ENCODE measurements around the gene CCM2. TPM values are rescaled to one million over a fixed set of nuclear protein-coding genes. Genes with fewer than 3 reads are reported as not detected.
A peak's percentile ranks its signal among the peaks of the same experiment; 100 is the strongest.

CCM2 gene
- total RNA-seq, 2 experiments from 2014 or later: 134 TPM

GRCh38 chr7:44979481-44980392 is 20.3 kb upstream of the CCM2 start:
- no peak for DNase-seq

GRCh38 chr7:44980393-44981034 is 19.5 kb upstream of the CCM2 start:
- Mint-ChIP-seq H3K9me3 (no peaks in the 10 kb centered on the region), H3K4me1 (peaks cover 77% of the 10 kb centered on the region), H3K4me3 (peak overlapping the region; percentile 98), H3K27ac (peak overlapping the region; percentile 95), H3K36me3 (ENCODE audit: low read depth) (peaks cover 82% of the 10 kb centered on the region), H3K27me3 (no peaks in the 10 kb centered on the region)
- ChIA-PET POLR2A (interaction anchor here (0.6 kb wide), 1 partner anchor 131 kb away, joined by 4 read pairs; the partner anchor contains the start of gene TBRG4), CTCF (interaction anchor here (0.9 to 3.3 kb wide), 9 partner anchors 7 to 340 kb away, joined by 3 to 16 read pairs (median 4); partner anchors contain the start of gene CCM2)
- DNase-seq: peak; percentile 47

More at GRCh38 chr7:44979481-44980392, 20.3 kb upstream of the CCM2 start:
- peak overlapping the region; percentile 98 for H3K4me3 Mint-ChIP-seq
- no peaks in the 10 kb centered on the region for H3K27me3 Mint-ChIP-seq
- ChIA-PET CTCF (interaction anchor here (1.0 to 1.7 kb wide), 11 partner anchors 9 to 156 kb away, joined by 3 to 5 read pairs (median 3); no protein-coding TSS in a partner anchor), POLR2A (interaction anchor here (0.6 kb wide), 1 partner anchor 132 kb away, joined by 4 read pairs; the partner anchor contains the start of gene TBRG4)
- no peaks in the 10 kb centered on the region for H3K9me3 Mint-ChIP-seq
- H3K36me3 Mint-ChIP-seq (ENCODE audit: low read depth): peaks cover 81% of the 10 kb centered on the region
- H3K4me1 Mint-ChIP-seq: peaks cover 75% of the 10 kb centered on the region
- peak overlapping the region; percentile 95 for H3K27ac Mint-ChIP-seq

GRCh38 chr7:44981035-44981706 is 18.8 kb upstream of the CCM2 start:
- no peak for DNase-seq
- POLR2A ChIA-PET: no interaction called here
- CTCF ChIA-PET: interaction anchor here (0.9 to 3.3 kb wide), 9 partner anchors 8 to 341 kb away, joined by 3 to 16 read pairs (median 4); partner anchors contain the start of gene CCM2
- H3K4me1 Mint-ChIP-seq: peaks cover 72% of the 10 kb centered on the region
- H3K4me3 Mint-ChIP-seq: peak overlapping the region; percentile 98
- H3K27ac Mint-ChIP-seq: peak overlapping the region; percentile 95
- H3K9me3 Mint-ChIP-seq: no peaks in the 10 kb centered on the region
- H3K27me3 Mint-ChIP-seq: no peaks in the 10 kb centered on the region
- H3K36me3 Mint-ChIP-seq (ENCODE audit: low read depth): peaks cover 82% of the 10 kb centered on the region

- Mint-ChIP-seq H3K27me3 (no peaks in the 10 kb centered on the region), H3K36me3 (ENCODE audit: low read depth) (peaks cover 70% of the 10 kb centered on the region), H3K9me3 (no peaks in the 10 kb centered on the region), H3K4me1 (peaks cover 76% of the 10 kb centered on the region), H3K27ac (peak overlapping the region; percentile 99), H3K4me3 (no peak overlapping the region)
- POLR2A ChIA-PET: interaction anchor here (0.6 to 1.3 kb wide), 2 partner anchors 9 to 54 kb away, joined by 3 to 5 read pairs; no protein-coding TSS in a partner anchor
- DNase-seq: no peak
- CTCF ChIA-PET: interaction anchor here (1.8 to 3.3 kb wide), 4 partner anchors 9 to 27 kb away, joined by 4 to 16 read pairs (median 10); partner anchors contain the start of gene CCM2
Measured at GRCh38 chr7:44982535-44982923, 17.5 kb upstream of the CCM2 start.

GRCh38 chr7:44982970-44983369 is 17.0 kb upstream of the CCM2 start:
- peak overlapping the region; percentile 99 for H3K27ac Mint-ChIP-seq
- POLR2A ChIA-PET: interaction anchor here (1.3 kb wide), 1 partner anchor 10 kb away, joined by 5 read pairs; no protein-coding TSS in a partner anchor

GRCh38 chr7:44983742-44984477 is 16.1 kb upstream of the CCM2 start:
- POLR2A ChIA-PET: no interaction called here
- Mint-ChIP-seq H3K4me1 (peaks cover 84% of the 10 kb centered on the region), H3K27ac (peak overlapping the region; percentile 99), H3K27me3 (no peaks in the 10 kb centered on the region), H3K36me3 (ENCODE audit: low read depth) (peaks cover 58% of the 10 kb centered on the region), H3K9me3 (no peaks in the 10 kb centered on the region), H3K4me3 (peak overlapping the region; percentile 97)
- DNase-seq: no peak
- CTCF ChIA-PET: interaction anchor here (0.7 to 3.3 kb wide), 5 partner anchors 9 to 29 kb away, joined by 3 to 15 read pairs (median 4); no protein-coding TSS in a partner anchor

More at GRCh38 chr7:44982970-44983369, 17.0 kb upstream of the CCM2 start:
- CTCF ChIA-PET: interaction anchor here (1.8 to 3.3 kb wide), 4 partner anchors 10 to 28 kb away, joined by 4 to 16 read pairs (median 10); partner anchors contain the start of gene CCM2
- Mint-ChIP-seq H3K27me3 (no peaks in the 10 kb centered on the region), H3K4me3 (peak overlapping the region; percentile 97), H3K9me3 (no peaks in the 10 kb centered on the region), H3K4me1 (peaks cover 78% of the 10 kb centered on the region), H3K36me3 (ENCODE audit: low read depth) (peaks cover 66% of the 10 kb centered on the region)
- DNase-seq: no peak

GRCh38 chr7:44984478-44984758 is 15.6 kb upstream of the CCM2 start:
- CTCF ChIA-PET: interaction anchor here (1.0 to 1.8 kb wide), 2 partner anchors 8 to 23 kb away, joined by 3 to 4 read pairs; no protein-coding TSS in a partner anchor
- Mint-ChIP-seq H3K27ac (peak overlapping the region; percentile 99), H3K9me3 (no peaks in the 10 kb centered on the region), H3K4me1 (peaks cover 84% of the 10 kb centered on the region), H3K27me3 (no peaks in the 10 kb centered on the region), H3K36me3 (ENCODE audit: low read depth) (peaks cover 58% of the 10 kb centered on the region), H3K4me3 (peak overlapping the region; percentile 97)
- no peak for DNase-seq
- POLR2A ChIA-PET: no interaction called here

- ChIA-PET POLR2A (no interaction called here), CTCF (interaction anchor here (0.6 to 1.0 kb wide), 3 partner anchors 9 to 243 kb away, joined by 3 read pairs; no protein-coding TSS in a partner anchor)
Measured at GRCh38 chr7:44985033-44985695, 14.8 kb upstream of the CCM2 start.

GRCh38 chr7:44985900-44986217 is 14.1 kb upstream of the CCM2 start:
- Mint-ChIP-seq H3K9me3 (no peaks in the 10 kb centered on the region), H3K27me3 (no peaks in the 10 kb centered on the region), H3K4me1 (peaks cover 73% of the 10 kb centered on the region), H3K4me3 (peak overlapping the region; percentile 97), H3K36me3 (ENCODE audit: low read depth) (peaks cover 53% of the 10 kb centered on the region), H3K27ac (peak overlapping the region; percentile 99)
- CTCF ChIA-PET: interaction anchor here (0.7 to 1.0 kb wide), 2 partner anchors 9 to 244 kb away, joined by 3 read pairs; no protein-coding TSS in a partner anchor
- no peak for DNase-seq
- POLR2A ChIA-PET: no interaction called here

More at GRCh38 chr7:44985033-44985695, 14.8 kb upstream of the CCM2 start:
- Mint-ChIP-seq H3K27ac (peak overlapping the region; percentile 99), H3K9me3 (no peaks in the 10 kb centered on the region), H3K27me3 (no peaks in the 10 kb centered on the region), H3K4me3 (peak overlapping the region; percentile 97), H3K4me1 (peaks cover 77% of the 10 kb centered on the region), H3K36me3 (ENCODE audit: low read depth) (peaks cover 58% of the 10 kb centered on the region)
- DNase-seq: no peak

GRCh38 chr7:44986218-44987053 is 13.6 kb upstream of the CCM2 start:
- CTCF ChIA-PET: interaction anchor here (0.7 to 1.1 kb wide), 2 partner anchors 11 to 244 kb away, joined by 3 to 6 read pairs; no protein-coding TSS in a partner anchor
- peaks cover 68% of the 10 kb centered on the region for H3K4me1 Mint-ChIP-seq
- H3K36me3 Mint-ChIP-seq (ENCODE audit: low read depth): peaks cover 49% of the 10 kb centered on the region
- H3K9me3 Mint-ChIP-seq: no peaks in the 10 kb centered on the region
- H3K27me3 Mint-ChIP-seq: no peaks in the 10 kb centered on the region
- POLR2A ChIA-PET: interaction anchor here (0.7 kb wide), 1 partner anchor 11 kb away, joined by 3 read pairs; no protein-coding TSS in a partner anchor
- peak overlapping the region; percentile 99 for H3K27ac Mint-ChIP-seq
- DNase-seq: peak; percentile 96
- H3K4me3 Mint-ChIP-seq: peak overlapping the region; percentile 97
